Spleen (tissue), 11 donors: ENCODE results near the gene KANK3. TPM values are rescaled to one million over a fixed set of nuclear protein-coding genes. Genes with fewer than 3 reads are reported as not detected.

Experiments
- DNase-seq: peaks from one replicate; pipeline ENCODE4 v3.0.0-alpha.2; 2020
- H3K27ac ChIP-seq, 8 donors: fragments of 200-600 bp; sonication (generic) in 7 of 8; 1 replicate in 4 of 8; 2 replicates in 4 of 8; pipeline versions ENCODE4 v1.5.0 to v1.8.0; 2016 to 2021; ENCODE audit warnings: inconsistent platforms in 4 of 8, mild to moderate bottlenecking in 4 of 8, moderate library complexity in 1 of 8
- H3K27me3 ChIP-seq, 7 donors: fragments of 200-600 bp; sonication (generic) in 6 of 7; replicated peaks in 1 of 7; 1 replicate in 4 of 7; 2 replicates in 3 of 7; pipeline versions ENCODE4 v1.5.0 to v1.8.0; 2016 to 2021; ENCODE audit warnings: inconsistent platforms in 3 of 7, mild to moderate bottlenecking in 1 of 7
- H3K36me3 ChIP-seq, 6 donors: fragments of 200-600 bp; sonication (generic) in 5 of 6; 1 replicate in 4 of 6; 2 replicates in 2 of 6; pipeline versions ENCODE4 v1.5.0 to v1.8.0; 2016 to 2021; ENCODE audit warnings: inconsistent platforms in 2 of 6
- H3K4me1 ChIP-seq, 6 donors: fragments of 200-600 bp; sonication (generic) in 5 of 6; 1 replicate in 3 of 6; 2 replicates in 3 of 6; pipeline versions ENCODE4 v1.5.0 to v1.8.0; 2016 to 2021; ENCODE audit warnings: inconsistent platforms in 3 of 6
- H3K4me3 ChIP-seq, 8 donors: fragments of 200-600 bp; sonication (generic) in 7 of 8; 1 replicate in 4 of 8; 2 replicates in 4 of 8; pipeline versions ENCODE4 v1.5.0 to v1.8.0; 2016 to 2021; ENCODE audit warnings: inconsistent platforms in 4 of 8, mild to moderate bottlenecking in 4 of 8, moderate library complexity in 2 of 8
- H3K9me3 ChIP-seq, 8 donors: fragments of 200-600 bp; sonication (generic) in 7 of 8; 1 replicate in 4 of 8; 2 replicates in 4 of 8; pipeline versions ENCODE4 v1.5.0 to v1.8.0; 2016 to 2021; ENCODE audit warnings: inconsistent platforms in 4 of 8
- POLR2A ChIP-seq, 3 donors: fragments of 450-650 bp; IDR thresholded peaks; one replicate each; pipeline ENCODE4 v1.5.1; 2017; ENCODE audit warnings: antibody characterized with exemption in 3 of 3, mild to moderate bottlenecking in 1 of 3
- POLR2AphosphoS5 ChIP-seq, 3 donors: sonication (generic); formaldehyde crosslinking; IDR thresholded peaks; one replicate each; pipeline ENCODE4 v1.5.1; 2017; ENCODE audit warnings: antibody characterized with exemption in 3 of 3
- WGBS, 5 donors: extraction: QIAGEN DNeasy Blood & Tissue Kit in 3 of 5; methylation state at CpG; one replicate each; pipeline versions ENCODE4 v1.1.5 to v1.1.7; 2013 to 2018; 5-methylcytosine and 5-hydroxymethylcytosine counted together
- intact Hi-C: fragments of 100-400 bp; cut with DNase I; formaldehyde crosslinking; loops from one replicate; pipeline ENCODE4 v1.15.0; 2023; ENCODE audit warnings: low total_unique reads
- polyA plus RNA-seq, 3 donors: library from polyadenylated mRNA; stranded (reverse); fragments of 200-250 nt; gene quantifications; one replicate each; pipeline ENCODE4 v1.2.1, GENCODE V29; 2013
- total RNA-seq, 7 donors: library from RNA; depleted of rRNA in 3 of 7; stranded (reverse); fragments of >200 nt in 3 of 7; fragmentation: NEBNext Ultra II Directional in 4 of 7; extraction: Animal tissue kit (Norgen Biotek cat#: 25700) in 4 of 7; gene quantifications; one replicate each; pipeline versions ENCODE4 v1.1.0 to v1.2.1, GENCODE V29; 2016 to 2021
- TF ChIP-seq, protein P1 (sequence below), 11 experiments: fragments of 200-600 bp in 7 of 11; fragments of 450-650 bp in 4 of 11; sonication (generic) in 4 of 11; IDR thresholded peaks in 8 of 11; conservative IDR thresholded peaks in 3 of 11; 1 replicate in 7 of 11; 2 replicates in 4 of 11; pipeline versions ENCODE4 v1.4.0 to v1.8.0; 2016 to 2021; ENCODE audit warnings: antibody characterized with exemption in 11 of 11, inconsistent platforms in 4 of 11, mild to moderate bottlenecking in 1 of 11
- donor health status: healthy with polysubstance abuse.
- donor health status: DM: no; HTN: no; CAD: no; lungs with moderate emphysema.
- donor health status: DM: no; HTN: no; CAD: no.
- donor health status: Bipolar disorder and iron deficiency.
- donor health status: healthy.
- donor health status: DM: no; HTN: no; CAD: no.
- donor health status: DM: yes; HTN: yes; CAD: no.

KANK3 gene
- total and polyA plus RNA-seq, 10 donors, result 14.0 to 84.6 (median 52.8) TPM

DNA sequence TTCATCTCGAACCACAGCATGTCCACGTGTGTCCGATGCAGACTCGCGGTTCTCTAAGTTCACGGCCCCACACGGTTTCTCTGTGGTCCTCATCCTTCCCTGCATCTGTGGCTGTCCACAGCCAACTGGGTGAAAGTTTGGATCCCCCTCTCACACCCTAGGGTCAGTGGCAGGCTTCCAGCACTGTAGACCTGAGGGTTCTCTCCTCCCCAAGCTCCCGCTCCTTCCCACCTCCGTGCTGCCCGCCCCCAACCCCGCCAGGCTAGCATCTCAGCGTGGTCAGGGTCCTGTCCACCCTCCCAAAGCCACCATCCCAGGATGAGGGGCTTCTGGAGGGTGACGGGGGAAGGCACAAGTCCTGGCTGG is 23.9 kb upstream of the KANK3 start:
- Histone ChIP-seq H3K36me3 (no peaks in the 10 kb centered on the region), H3K4me1 (peaks cover 12 to 97% (median 66%) of the 10 kb centered on the region in 6 donors), H3K9me3 (no peaks in the 10 kb centered on the region), H3K27me3 (peaks cover 0 to 73% (median 21%) of the 10 kb centered on the region in 7 donors), H3K4me3 (peak overlapping the region in 2 of 8 donors; percentile 8 to 72), H3K27ac (peak overlapping the region in 7 of 8 donors; percentile 47 to 78 (median 66))
- DNase-seq, result peak; percentile 47
- TF ChIP-seq, protein P1, sequence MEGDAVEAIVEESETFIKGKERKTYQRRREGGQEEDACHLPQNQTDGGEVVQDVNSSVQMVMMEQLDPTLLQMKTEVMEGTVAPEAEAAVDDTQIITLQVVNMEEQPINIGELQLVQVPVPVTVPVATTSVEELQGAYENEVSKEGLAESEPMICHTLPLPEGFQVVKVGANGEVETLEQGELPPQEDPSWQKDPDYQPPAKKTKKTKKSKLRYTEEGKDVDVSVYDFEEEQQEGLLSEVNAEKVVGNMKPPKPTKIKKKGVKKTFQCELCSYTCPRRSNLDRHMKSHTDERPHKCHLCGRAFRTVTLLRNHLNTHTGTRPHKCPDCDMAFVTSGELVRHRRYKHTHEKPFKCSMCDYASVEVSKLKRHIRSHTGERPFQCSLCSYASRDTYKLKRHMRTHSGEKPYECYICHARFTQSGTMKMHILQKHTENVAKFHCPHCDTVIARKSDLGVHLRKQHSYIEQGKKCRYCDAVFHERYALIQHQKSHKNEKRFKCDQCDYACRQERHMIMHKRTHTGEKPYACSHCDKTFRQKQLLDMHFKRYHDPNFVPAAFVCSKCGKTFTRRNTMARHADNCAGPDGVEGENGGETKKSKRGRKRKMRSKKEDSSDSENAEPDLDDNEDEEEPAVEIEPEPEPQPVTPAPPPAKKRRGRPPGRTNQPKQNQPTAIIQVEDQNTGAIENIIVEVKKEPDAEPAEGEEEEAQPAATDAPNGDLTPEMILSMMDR (IDR thresholded peaks at IDR 0.05 in 8 of 11, conservative IDR thresholded peaks at IDR 0.05 in 3 of 11), result no peak
- no peak for TF ChIP-seq POLR2AphosphoS5 (IDR thresholded peaks at IDR 0.05)
- TF ChIP-seq POLR2A (IDR thresholded peaks at IDR 0.05), result no peak
- WGBS, 5 donors, result 48 to 76% (median 65%) methylated on average over 13 of the region's 13 CpGs
- intact Hi-C loops, result no loop called here

GRCh38 chr19:8366121-8366581 is 23.1 kb upstream of the KANK3 start:
- Histone ChIP-seq H3K36me3 (no peaks in the 10 kb centered on the region), H3K9me3 (no peaks in the 10 kb centered on the region), H3K4me3 (peak overlapping the region in 2 of 8 donors; percentile 8 to 72), H3K27me3 (peaks cover 0 to 81% (median 21%) of the 10 kb centered on the region in 7 donors), H3K4me1 (peaks cover 12 to 99% (median 66%) of the 10 kb centered on the region in 6 donors), H3K27ac (peak overlapping the region in 4 of 8 donors; percentile 66 to 78 (median 72))
- 78 to 94% (median 87%) methylated on average over 4 to 11 of the region's 11 CpGs for WGBS, 5 donors
- intact Hi-C loops, result no loop called here
- no peak for TF ChIP-seq POLR2A (IDR thresholded peaks at IDR 0.05)
- no peak for TF ChIP-seq POLR2AphosphoS5 (IDR thresholded peaks at IDR 0.05)
- TF ChIP-seq, protein P1 (IDR thresholded peaks at IDR 0.05 in 8 of 11, conservative IDR thresholded peaks at IDR 0.05 in 3 of 11), result no peak
- peak; percentile 55 for DNase-seq

- Histone ChIP-seq H3K9me3 (no peaks in the 10 kb centered on the region), H3K36me3 (no peaks in the 10 kb centered on the region), H3K27me3 (peaks cover 0 to 89% (median 21%) of the 10 kb centered on the region in 7 donors), H3K4me1 (peaks cover 12 to 80% (median 56%) of the 10 kb centered on the region in 6 donors), H3K4me3 (peak within 1 kb of the TSS; percentile 41 to 72 (median 46)), H3K27ac (peak within 1 kb of the TSS; percentile 35 to 78 (median 63))
- DNase-seq, result peak; percentile 69
- intact Hi-C loops, result no loop called here
- TF ChIP-seq, protein P1 (IDR thresholded peaks at IDR 0.05 in 8 of 11, conservative IDR thresholded peaks at IDR 0.05 in 3 of 11), result no peak
- peak; percentile 65 to 80 (median 79) for TF ChIP-seq POLR2AphosphoS5 (IDR thresholded peaks at IDR 0.05)
- TF ChIP-seq POLR2A (IDR thresholded peaks at IDR 0.05), result no peak
- 2 to 4% (median 2%) methylated on average over 47 to 81 of the region's 81 CpGs for WGBS, 5 donors
Observed at GRCh38 chr19:8363803-8364771, 21.0 kb upstream of the KANK3 start, which contains the start of gene ANGPTL4. Gene ANGPTL4, plus strand, starts transcription at chr19:8364155. Its CDS starts 167 bp downstream, at chr19:8364322.
